Stimulated activated memory B cell treated with anti-CD40 and anti-IgM and Interleukin-4, amounts not matched to agents 10 μg/mL and 1 μg/mL and 100 μg/mL, for 72 hours (primary cell): Measurements from ENCODE around the gene CNTNAP5.

Source experiments
- ATAC-seq: fragments of 150-1000 bp; cut with Tn5 transposase; 2 replicates; pipeline ENCODE4 v1.10.0; 2021
- H3K27ac Mint-ChIP-seq: one replicate; pipeline ENCODE4 v1.8.0; 2022; ENCODE audit warnings: mild to moderate bottlenecking, mixed read lengths
- H3K27me3 Mint-ChIP-seq: one replicate; pipeline ENCODE4 v1.8.0; 2022; ENCODE audit warnings: mixed read lengths
- H3K36me3 Mint-ChIP-seq: one replicate; pipeline ENCODE4 v1.8.0; 2022; ENCODE audit warnings: mixed read lengths
- H3K4me1 Mint-ChIP-seq: one replicate; pipeline ENCODE4 v1.8.0; 2022; ENCODE audit warnings: mixed read lengths
- H3K4me3 Mint-ChIP-seq: one replicate; pipeline ENCODE4 v1.8.0; 2022; ENCODE audit warnings: mild to moderate bottlenecking, moderate library complexity, mixed read lengths
- H3K9me3 Mint-ChIP-seq: one replicate; pipeline ENCODE4 v1.8.0; 2022; ENCODE audit warnings: mixed read lengths

Gene CNTNAP5

DNA sequence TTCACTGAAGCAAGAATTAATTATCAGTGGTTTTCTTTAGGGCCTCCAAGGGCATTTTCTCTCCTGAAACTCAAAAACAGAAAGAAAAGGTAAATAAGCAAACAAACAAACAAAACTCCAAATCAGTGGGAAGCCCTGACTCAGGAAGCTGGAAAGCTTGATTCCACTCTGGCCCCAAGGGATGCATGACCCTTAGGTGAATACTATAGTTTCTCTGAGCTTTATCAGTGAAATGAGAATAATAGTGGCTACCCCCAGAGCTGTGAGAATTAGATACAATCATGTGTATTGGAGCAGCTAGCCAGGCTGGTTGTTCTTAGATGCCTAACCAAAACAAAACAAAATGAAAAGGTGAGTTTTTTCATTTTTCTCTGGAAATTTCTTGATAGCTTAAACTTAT lies 585.1 kb downstream of the CNTNAP5 start:
- Mint-ChIP-seq H3K27ac (no peak overlapping the region), H3K27me3 (no peaks in the 10 kb centered on the region), H3K4me3 (no peak overlapping the region), H3K9me3 (peaks cover 3% of the 10 kb centered on the region), H3K36me3 (no peaks in the 10 kb centered on the region), H3K4me1 (no peaks in the 10 kb centered on the region)
- ATAC-seq: no peak

- H3K4me1 Mint-ChIP-seq: no peaks in the 10 kb centered on the region
- no peaks in the 10 kb centered on the region for H3K27me3 Mint-ChIP-seq
- peaks cover 3% of the 10 kb centered on the region for H3K9me3 Mint-ChIP-seq
- H3K4me3 Mint-ChIP-seq: no peak overlapping the region
- no peak overlapping the region for H3K27ac Mint-ChIP-seq
- no peaks in the 10 kb centered on the region for H3K36me3 Mint-ChIP-seq
- no peak for ATAC-seq
Observed at GRCh38 chr2:124610866-124611265, 585.8 kb downstream of the CNTNAP5 start.

DNA sequence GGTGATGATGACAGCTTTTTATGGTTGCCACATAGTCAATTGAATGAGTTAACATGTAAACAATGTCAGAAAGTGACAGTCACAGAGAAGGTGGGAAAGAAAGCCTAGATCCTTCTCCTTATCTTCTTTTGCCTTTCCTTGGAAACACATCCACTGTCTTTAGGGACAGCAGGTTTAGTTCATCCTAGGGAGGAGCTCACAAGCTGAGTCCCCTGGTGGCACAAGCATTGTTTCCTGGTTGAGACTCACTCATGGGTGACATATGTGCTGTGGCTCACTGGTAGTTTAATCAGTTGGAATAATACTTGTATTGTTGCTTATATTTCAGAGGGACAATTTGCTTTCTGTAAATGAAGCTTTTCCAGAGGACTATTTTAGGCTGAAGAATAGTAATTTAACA lies 598.5 kb downstream of the CNTNAP5 start:
- Mint-ChIP-seq H3K4me1 (no peaks in the 10 kb centered on the region), H3K4me3 (no peak overlapping the region), H3K27me3 (no peaks in the 10 kb centered on the region), H3K36me3 (no peaks in the 10 kb centered on the region), H3K27ac (no peak overlapping the region), H3K9me3 (peaks cover 5% of the 10 kb centered on the region)
- no peak for ATAC-seq

- Mint-ChIP-seq H3K9me3 (peaks cover 7% of the 10 kb centered on the region), H3K4me3 (no peak overlapping the region), H3K27me3 (no peaks in the 10 kb centered on the region), H3K36me3 (no peaks in the 10 kb centered on the region), H3K4me1 (no peaks in the 10 kb centered on the region), H3K27ac (no peak overlapping the region)
- ATAC-seq: no peak
Observed at GRCh38 chr2:124625561-124625960, 600.5 kb downstream of the CNTNAP5 start.

- Mint-ChIP-seq H3K27ac (no peak overlapping the region), H3K27me3 (no peaks in the 10 kb centered on the region), H3K9me3 (peaks cover 11% of the 10 kb centered on the region), H3K4me3 (no peak overlapping the region), H3K4me1 (no peaks in the 10 kb centered on the region), H3K36me3 (no peaks in the 10 kb centered on the region)
- no peak for ATAC-seq
Observed at GRCh38 chr2:124626993-124627392, 601.9 kb downstream of the CNTNAP5 start.

GRCh38 chr2:124633812-124634211 lies 608.7 kb downstream of the CNTNAP5 start:
- no peak for ATAC-seq
- Mint-ChIP-seq H3K27ac (no peak overlapping the region), H3K4me1 (no peaks in the 10 kb centered on the region)

DNA sequence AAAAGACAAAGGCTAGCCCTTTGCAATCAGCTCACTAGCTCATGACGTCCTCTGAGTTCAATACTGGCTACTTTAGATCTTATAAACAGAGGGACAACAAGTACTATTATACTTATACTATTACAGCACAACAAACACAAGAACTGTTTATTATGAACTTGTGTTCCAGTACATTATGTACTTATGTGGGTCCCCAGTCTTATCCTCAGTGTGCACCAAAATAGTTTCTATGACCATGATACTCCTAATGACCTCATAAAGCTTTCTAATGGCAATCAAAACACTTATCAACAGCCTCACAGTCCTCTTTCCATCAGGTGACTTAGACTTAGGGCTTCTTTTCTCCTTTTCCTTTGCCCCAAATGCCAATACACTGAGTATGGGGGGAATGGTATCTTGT lies 614.4 kb downstream of the CNTNAP5 start:
- H3K27me3 Mint-ChIP-seq: no peaks in the 10 kb centered on the region
- ATAC-seq: no peak
- H3K9me3 Mint-ChIP-seq: peaks cover 11% of the 10 kb centered on the region
- no peaks in the 10 kb centered on the region for H3K36me3 Mint-ChIP-seq
- no peak overlapping the region for H3K27ac Mint-ChIP-seq
- H3K4me3 Mint-ChIP-seq: no peak overlapping the region
- no peaks in the 10 kb centered on the region for H3K4me1 Mint-ChIP-seq

More at GRCh38 chr2:124633812-124634211, 608.7 kb downstream of the CNTNAP5 start:
- no peak overlapping the region for H3K4me3 Mint-ChIP-seq
- H3K27me3 Mint-ChIP-seq: no peaks in the 10 kb centered on the region
- peaks cover 21% of the 10 kb centered on the region for H3K9me3 Mint-ChIP-seq
- no peaks in the 10 kb centered on the region for H3K36me3 Mint-ChIP-seq

DNA sequence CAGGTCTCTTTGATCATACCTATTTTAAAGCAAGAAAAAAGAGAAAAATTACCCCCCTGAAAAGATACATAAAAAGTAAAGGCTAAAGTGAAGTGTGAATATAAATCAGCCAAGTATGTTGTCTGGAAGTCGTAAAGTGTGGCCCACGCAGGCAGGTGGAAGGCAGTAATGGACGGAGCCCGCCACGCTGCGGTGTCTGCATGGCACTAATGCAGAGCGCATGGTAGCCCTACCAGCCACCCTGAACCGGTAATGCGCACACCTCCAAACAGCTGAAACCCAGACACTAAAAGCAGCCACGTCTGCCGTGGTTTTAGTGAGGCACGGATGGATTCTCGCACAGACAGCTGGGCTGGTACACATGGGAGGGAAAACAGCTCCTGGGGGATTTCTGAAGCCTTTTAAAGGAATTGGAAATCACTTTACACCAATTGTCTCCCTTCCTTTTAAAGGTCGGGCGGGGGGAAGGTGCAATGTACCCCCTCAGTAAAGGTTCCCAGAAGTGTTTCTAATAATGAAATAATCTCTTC lies 615.2 kb downstream of the CNTNAP5 start:
- peaks cover 7% of the 10 kb centered on the region for H3K9me3 Mint-ChIP-seq
- no peak overlapping the region for H3K27ac Mint-ChIP-seq
- H3K4me3 Mint-ChIP-seq: no peak overlapping the region
- H3K36me3 Mint-ChIP-seq: no peaks in the 10 kb centered on the region
- no peaks in the 10 kb centered on the region for H3K27me3 Mint-ChIP-seq
- no peak for ATAC-seq
- H3K4me1 Mint-ChIP-seq: no peaks in the 10 kb centered on the region

DNA sequence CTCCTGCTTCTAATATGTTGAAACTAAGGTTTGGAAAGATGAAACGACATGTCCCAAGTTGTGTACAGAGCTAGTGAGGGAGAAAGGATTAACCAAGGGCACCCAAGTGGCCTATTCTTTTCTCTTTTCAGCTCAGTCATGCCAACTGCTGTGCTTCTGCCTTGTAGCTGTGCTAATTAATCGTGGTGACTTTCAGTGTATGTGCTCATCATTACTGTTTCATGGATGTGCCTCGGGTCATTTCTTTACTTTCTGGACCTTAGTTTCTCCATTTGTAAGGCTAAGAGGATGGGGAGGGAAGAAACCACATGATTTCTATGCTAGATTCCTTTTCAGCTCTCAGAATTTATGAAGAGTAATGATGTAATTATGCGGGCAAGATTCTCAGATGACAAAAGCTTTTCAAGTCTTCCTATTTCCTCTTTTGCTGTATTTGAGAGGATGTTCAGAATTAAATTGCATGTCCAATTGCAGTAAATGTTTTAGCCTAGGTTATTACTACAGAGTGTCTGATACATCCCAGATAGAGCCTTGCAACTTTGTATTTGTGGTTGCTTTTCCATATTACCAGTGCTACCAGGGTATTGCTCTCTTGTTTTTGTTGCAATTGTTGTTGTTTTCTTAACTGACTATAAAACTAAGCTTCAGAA lies 621.2 kb downstream of the CNTNAP5 start:
- Mint-ChIP-seq H3K4me1 (no peaks in the 10 kb centered on the region), H3K4me3 (no peak overlapping the region), H3K27ac (no peak overlapping the region), H3K9me3 (peaks cover 5% of the 10 kb centered on the region), H3K36me3 (no peaks in the 10 kb centered on the region), H3K27me3 (no peaks in the 10 kb centered on the region)
- ATAC-seq: no peak

DNA sequence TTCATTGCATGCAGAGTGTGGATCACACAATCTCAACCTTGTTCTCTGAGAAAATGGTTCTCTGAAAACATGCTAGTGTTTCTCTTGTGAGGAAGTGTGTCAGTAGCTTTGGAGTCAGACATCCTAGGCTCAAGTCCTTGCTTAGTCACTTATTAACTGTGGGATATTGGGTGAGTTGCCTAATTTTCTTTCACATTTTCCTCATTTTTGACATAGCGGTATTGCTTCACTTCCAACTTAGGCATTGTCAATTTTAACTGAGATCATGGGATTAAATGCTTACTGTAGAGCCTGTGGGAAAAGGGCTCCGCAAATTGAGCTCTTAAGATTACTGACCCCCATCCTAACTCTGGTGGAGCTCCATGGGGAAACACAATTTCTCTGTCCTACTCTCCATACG lies 622.2 kb downstream of the CNTNAP5 start:
- peaks cover 5% of the 10 kb centered on the region for H3K9me3 Mint-ChIP-seq
- H3K36me3 Mint-ChIP-seq: no peaks in the 10 kb centered on the region
- no peak overlapping the region for H3K4me3 Mint-ChIP-seq
- no peak overlapping the region for H3K27ac Mint-ChIP-seq
- no peak for ATAC-seq
- H3K4me1 Mint-ChIP-seq: no peaks in the 10 kb centered on the region
- no peaks in the 10 kb centered on the region for H3K27me3 Mint-ChIP-seq

DNA sequence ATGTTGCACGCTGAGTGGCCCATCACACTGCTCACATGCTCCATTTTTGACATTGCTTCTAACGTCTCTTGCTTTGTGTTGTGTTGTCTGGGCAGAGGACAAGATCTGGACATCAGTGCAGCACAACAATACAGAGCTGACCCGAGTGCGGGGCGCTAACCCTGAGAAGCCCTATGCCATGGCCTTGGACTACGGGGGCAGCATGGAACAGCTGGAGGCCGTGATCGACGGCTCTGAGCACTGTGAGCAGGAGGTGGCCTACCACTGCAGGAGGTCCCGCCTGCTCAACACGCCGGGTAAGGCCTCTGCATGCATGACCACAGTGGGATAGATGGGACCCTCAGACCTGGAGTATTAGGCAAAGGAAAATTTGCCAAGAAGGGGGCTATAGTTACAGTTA lies 622.6 kb downstream of the CNTNAP5 start:
- no peaks in the 10 kb centered on the region for H3K4me1 Mint-ChIP-seq
- H3K9me3 Mint-ChIP-seq: peaks cover 5% of the 10 kb centered on the region
- no peak overlapping the region for H3K27ac Mint-ChIP-seq
- no peaks in the 10 kb centered on the region for H3K36me3 Mint-ChIP-seq
- no peak overlapping the region for H3K4me3 Mint-ChIP-seq
- no peaks in the 10 kb centered on the region for H3K27me3 Mint-ChIP-seq
- ATAC-seq: peak; percentile 32

DNA sequence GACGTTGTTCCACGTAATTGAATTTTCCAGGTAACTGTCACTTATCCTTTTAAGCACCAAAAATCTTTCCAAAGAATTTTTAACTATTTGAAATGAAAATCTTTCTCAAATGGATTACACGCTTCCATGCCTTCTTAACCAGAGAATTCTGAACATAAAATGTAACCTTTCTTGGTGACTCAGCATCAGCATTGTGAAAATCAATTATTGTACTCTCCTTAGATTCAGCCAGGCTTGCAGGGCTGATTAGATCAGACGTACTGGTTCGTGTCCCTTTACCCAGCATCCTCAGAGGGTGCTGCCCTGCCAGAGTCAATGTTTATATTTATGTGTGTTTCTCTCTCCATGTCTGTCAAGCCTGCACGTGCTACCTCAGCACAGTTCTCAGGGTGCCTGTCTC lies 623.9 kb downstream of the CNTNAP5 start:
- Mint-ChIP-seq H3K36me3 (no peaks in the 10 kb centered on the region), H3K9me3 (peaks cover 5% of the 10 kb centered on the region), H3K27me3 (no peaks in the 10 kb centered on the region), H3K4me1 (no peaks in the 10 kb centered on the region), H3K27ac (no peak overlapping the region), H3K4me3 (no peak overlapping the region)
- no peak for ATAC-seq

DNA sequence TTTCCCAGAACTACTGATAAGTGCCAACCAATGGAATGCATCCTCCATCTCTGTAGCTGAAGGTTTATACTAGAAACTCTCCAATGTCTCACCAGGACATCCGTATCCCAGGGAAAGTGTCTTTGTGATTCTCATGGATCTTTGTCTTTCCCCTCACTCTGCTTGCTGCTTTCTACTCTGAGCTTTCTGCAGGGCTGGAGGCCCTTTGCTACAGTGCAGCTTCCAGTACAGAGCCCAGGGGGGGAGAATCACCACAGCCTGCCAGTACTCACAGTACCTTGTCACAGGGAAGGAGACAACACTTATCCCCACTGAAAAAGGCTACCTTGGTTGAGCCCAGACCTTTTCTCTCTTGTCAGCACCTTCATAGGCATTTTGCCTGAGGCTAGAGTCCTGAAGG lies 627.0 kb downstream of the CNTNAP5 start:
- no peak for ATAC-seq
- H3K4me1 Mint-ChIP-seq: no peaks in the 10 kb centered on the region
- H3K4me3 Mint-ChIP-seq: no peak overlapping the region
- no peaks in the 10 kb centered on the region for H3K27me3 Mint-ChIP-seq
- H3K27ac Mint-ChIP-seq: no peak overlapping the region
- no peaks in the 10 kb centered on the region for H3K36me3 Mint-ChIP-seq
- H3K9me3 Mint-ChIP-seq: peaks cover 12% of the 10 kb centered on the region

GRCh38 chr2:124658373-124658772 lies 633.3 kb downstream of the CNTNAP5 start:
- H3K27ac Mint-ChIP-seq: no peak overlapping the region
- H3K9me3 Mint-ChIP-seq: peaks cover 19% of the 10 kb centered on the region
- no peak for ATAC-seq
- no peaks in the 10 kb centered on the region for H3K4me1 Mint-ChIP-seq
- no peaks in the 10 kb centered on the region for H3K27me3 Mint-ChIP-seq
- H3K4me3 Mint-ChIP-seq: no peak overlapping the region
- H3K36me3 Mint-ChIP-seq: no peaks in the 10 kb centered on the region

GRCh38 chr2:124661558-124661957 lies 636.5 kb downstream of the CNTNAP5 start:
- no peak for ATAC-seq
- Mint-ChIP-seq H3K4me1 (no peaks in the 10 kb centered on the region), H3K27ac (no peak overlapping the region), H3K36me3 (no peaks in the 10 kb centered on the region), H3K9me3 (peaks cover 14% of the 10 kb centered on the region), H3K4me3 (no peak overlapping the region), H3K27me3 (no peaks in the 10 kb centered on the region)

DNA sequence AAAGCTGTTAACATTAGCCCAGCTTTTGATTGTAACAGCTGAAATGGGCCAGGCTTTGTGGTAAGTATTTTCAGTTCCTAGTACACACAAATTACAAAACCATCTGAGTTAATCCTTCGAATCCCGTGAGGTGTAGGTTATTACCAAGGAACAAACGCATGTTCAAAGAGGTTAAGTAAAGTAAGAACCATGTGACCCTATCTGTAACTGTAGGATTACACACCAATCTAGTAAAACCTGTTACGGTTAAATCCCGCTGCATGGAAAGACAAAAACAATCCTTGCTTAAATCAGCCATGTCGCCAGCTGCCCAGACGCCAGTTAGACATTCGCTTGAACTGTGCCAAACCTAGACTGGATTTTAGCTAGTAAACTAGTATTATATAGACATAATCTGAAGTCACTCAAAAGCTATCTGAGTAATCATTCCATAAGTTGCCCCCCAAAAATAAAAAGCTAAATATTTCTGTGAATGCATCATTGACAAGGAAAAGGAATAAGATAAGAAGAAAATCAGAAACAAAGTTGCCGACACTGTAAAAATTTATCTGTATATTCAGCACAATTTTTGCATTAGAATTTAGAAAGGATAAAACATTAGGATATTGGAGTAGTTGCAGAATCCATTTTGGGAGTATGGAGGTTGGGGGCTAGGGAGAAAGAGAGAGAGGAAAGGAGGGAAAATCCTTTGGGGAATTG lies 638.0 kb downstream of the CNTNAP5 start:
- no peak for ATAC-seq
- H3K4me1 Mint-ChIP-seq: no peaks in the 10 kb centered on the region

More for the DNA sequence above, 638.0 kb downstream of the CNTNAP5 start:
- Mint-ChIP-seq H3K4me3 (no peak overlapping the region), H3K27ac (no peak overlapping the region), H3K9me3 (peaks cover 9% of the 10 kb centered on the region), H3K27me3 (no peaks in the 10 kb centered on the region), H3K36me3 (no peaks in the 10 kb centered on the region)
